Measurements from ENCODE around the gene KSR2. TPM values are rescaled to one million over a fixed set of nuclear protein-coding genes. Genes with fewer than 3 reads are reported as not detected.

Gene KSR2
- total and polyA plus RNA-seq, 2 donors (not counting 3 experiments of a cell fraction or from before 2014, with no cell fraction given) = 2.1 to 5.2 TPM

DNA sequence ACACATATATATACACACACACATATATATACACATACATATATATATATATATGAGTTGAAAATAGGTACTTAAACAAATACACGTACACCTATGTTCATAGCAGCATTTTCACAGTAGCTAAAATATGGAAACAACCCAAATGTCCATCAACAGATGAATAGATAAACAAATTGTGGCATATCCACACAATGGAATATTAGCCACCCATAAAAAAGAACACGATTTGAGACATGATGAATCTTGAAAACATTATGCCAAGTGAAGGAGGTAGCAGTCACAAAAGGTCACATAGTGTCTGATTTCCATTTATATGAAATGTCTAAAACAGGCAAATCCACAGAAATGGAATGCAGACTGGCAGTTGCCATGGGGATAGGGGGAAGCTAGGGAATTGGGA lies 276.3 kb downstream of the KSR2 start:
- FAIRE-seq = no peak
- CTCF ChIA-PET = no interaction called here
- dilution Hi-C loops (cut with MboI; ENCODE audit: extremely low pct_ligation_motif_present, low sequenced_read_pairs) = no loop called here

DNA sequence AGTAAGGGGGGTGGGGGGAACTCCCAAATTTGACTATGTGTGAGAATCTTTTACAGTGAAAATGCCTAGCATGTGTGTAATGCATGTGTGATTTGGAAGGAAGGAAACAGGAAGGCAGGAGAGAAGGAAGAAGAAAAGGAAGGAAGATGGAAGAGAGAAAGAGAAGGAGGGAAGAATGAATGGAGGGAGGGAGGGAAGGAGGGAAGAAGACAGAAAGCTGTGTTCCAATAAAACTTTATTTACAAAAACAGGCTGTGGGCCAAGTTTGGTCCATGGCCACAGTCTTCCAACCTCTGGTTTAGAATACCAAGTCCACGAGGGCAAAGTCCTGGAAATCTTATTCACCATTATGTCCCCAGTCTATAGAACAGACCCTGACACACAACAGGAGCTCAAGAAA lies 278.9 kb downstream of the KSR2 start:
- no peaks in the 10 kb centered on the region for H3K79me2 ChIP-seq (ENCODE audit: control insufficient read depth, insufficient read depth, low read length)
- H3K27me3 ChIP-seq (ENCODE audit: control insufficient read depth in 2 of 2, insufficient read depth in 2 of 2, low read length in 2 of 2) = no peaks in the 10 kb centered on the region
- H3K36me3 ChIP-seq (ENCODE audit: control insufficient read depth in 2 of 2, extremely low read depth in 1 of 2, insufficient read depth in 2 of 2, low read length in 2 of 2) = no peaks in the 10 kb centered on the region
- H3K4me2 ChIP-seq (ENCODE audit: insufficient read depth, low read length) = no peak overlapping the region
- H3K27ac ChIP-seq (ENCODE audit: insufficient read depth, low read depth, low read length) = no peak overlapping the region
- dilution Hi-C loops (cut with MboI; ENCODE audit: extremely low pct_ligation_motif_present, low sequenced_read_pairs) (no loop called here), intact Hi-C loops (cut with micrococcal nuclease) (loop anchor here (5.0 to 10.0 kb wide), 2 partner anchors 203 to 685 kb away; partner anchors contain the start of genes SUDS3 and TAOK3)
- no peaks in the 10 kb centered on the region for H4K20me1 ChIP-seq (replicated peaks; ENCODE audit: control insufficient read depth, extremely low read depth, insufficient read depth, low read length)
- ChIA-PET CTCF (interaction anchor here (1.2 to 1.3 kb wide), 2 partner anchors 19 to 168 kb away, joined by 3 to 4 read pairs; no protein-coding TSS in a partner anchor), POLR2A (no interaction called here)
- H2AFZ ChIP-seq (ENCODE audit: low read depth, low read length) = no peak overlapping the region
- H3K9me1 ChIP-seq (replicated peaks; ENCODE audit: control insufficient read depth, extremely low read depth, insufficient read depth, low read length) = no peaks in the 10 kb centered on the region
- H3K4me3 ChIP-seq (replicated peaks in 1 of 3; ENCODE audit: insufficient read depth in 1 of 3, low read depth in 1 of 3, low read length in 3 of 3) = no peak overlapping the region
- no TSS peak for BruUV-seq (replicated peaks)
- no peak for FAIRE-seq
- no peak for TF ChIP-seq JUN (IDR thresholded peaks at IDR 0.05; ENCODE audit: borderline replicate concordance, insufficient read depth, insufficient read length, low read depth)
- TF ChIP-seq, protein P1, sequence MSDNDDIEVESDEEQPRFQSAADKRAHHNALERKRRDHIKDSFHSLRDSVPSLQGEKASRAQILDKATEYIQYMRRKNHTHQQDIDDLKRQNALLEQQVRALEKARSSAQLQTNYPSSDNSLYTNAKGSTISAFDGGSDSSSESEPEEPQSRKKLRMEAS (IDR thresholded peaks at IDR 0.05; ENCODE audit: insufficient read depth, insufficient read length) = no peak
- TF ChIP-seq MYC (IDR thresholded peaks at IDR 0.05; ENCODE audit: low read depth, low read length) = no peak
- TF ChIP-seq GATA2 (IDR thresholded peaks at IDR 0.05; ENCODE audit: insufficient read depth, insufficient read length, low read depth, low read length) = no peak
- no peak for TF ChIP-seq POLR2A (IDR thresholded peaks at IDR 0.05; ENCODE audit: low read depth, low read length)
- TF ChIP-seq FOS (IDR thresholded peaks at IDR 0.05; ENCODE audit: borderline replicate concordance, insufficient read depth, low read length) = no peak
- no peak for TF ChIP-seq POLR2AphosphoS5 (IDR thresholded peaks at IDR 0.05; ENCODE audit: insufficient read depth, low read depth, low read length)
- TF ChIP-seq EZH2 (IDR thresholded peaks at IDR 0.05; ENCODE audit: borderline replicate concordance, low read depth, low read length, severe bottlenecking) = no peak
- TF ChIP-seq, protein P2, sequence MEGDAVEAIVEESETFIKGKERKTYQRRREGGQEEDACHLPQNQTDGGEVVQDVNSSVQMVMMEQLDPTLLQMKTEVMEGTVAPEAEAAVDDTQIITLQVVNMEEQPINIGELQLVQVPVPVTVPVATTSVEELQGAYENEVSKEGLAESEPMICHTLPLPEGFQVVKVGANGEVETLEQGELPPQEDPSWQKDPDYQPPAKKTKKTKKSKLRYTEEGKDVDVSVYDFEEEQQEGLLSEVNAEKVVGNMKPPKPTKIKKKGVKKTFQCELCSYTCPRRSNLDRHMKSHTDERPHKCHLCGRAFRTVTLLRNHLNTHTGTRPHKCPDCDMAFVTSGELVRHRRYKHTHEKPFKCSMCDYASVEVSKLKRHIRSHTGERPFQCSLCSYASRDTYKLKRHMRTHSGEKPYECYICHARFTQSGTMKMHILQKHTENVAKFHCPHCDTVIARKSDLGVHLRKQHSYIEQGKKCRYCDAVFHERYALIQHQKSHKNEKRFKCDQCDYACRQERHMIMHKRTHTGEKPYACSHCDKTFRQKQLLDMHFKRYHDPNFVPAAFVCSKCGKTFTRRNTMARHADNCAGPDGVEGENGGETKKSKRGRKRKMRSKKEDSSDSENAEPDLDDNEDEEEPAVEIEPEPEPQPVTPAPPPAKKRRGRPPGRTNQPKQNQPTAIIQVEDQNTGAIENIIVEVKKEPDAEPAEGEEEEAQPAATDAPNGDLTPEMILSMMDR (IDR thresholded peaks at IDR 0.05; ENCODE audit: extremely low read depth in 1 of 2, insufficient read depth in 1 of 2, low read depth in 1 of 2, low read length in 2 of 2) = no peak
- no peaks in the 10 kb centered on the region for H3K9me3 ChIP-seq (replicated peaks; ENCODE audit: control insufficient read depth, insufficient read depth, low read length)
- peaks cover 29% of the 10 kb centered on the region for H3K4me1 ChIP-seq (ENCODE audit: control insufficient read depth, extremely low read depth, insufficient read depth, low read length)
- DNase-seq (ENCODE audit: low read depth, low spot score) = no peak
- no peak overlapping the region for H3K9ac ChIP-seq (replicated peaks; ENCODE audit: extremely low read depth, insufficient read depth, low read length)

More for the DNA sequence above, 276.3 kb downstream of the KSR2 start:
- Histone ChIP-seq H3K27me3 (ENCODE audit: control insufficient read depth in 2 of 2, insufficient read depth in 2 of 2, low read length in 2 of 2) (no peaks in the 10 kb centered on the region), H3K9me3 (replicated peaks; ENCODE audit: control insufficient read depth, insufficient read depth, low read length) (no peaks in the 10 kb centered on the region), H3K4me1 (ENCODE audit: control insufficient read depth, extremely low read depth, insufficient read depth, low read length) (peaks cover 4% of the 10 kb centered on the region), H3K4me2 (ENCODE audit: insufficient read depth, low read length) (no peak overlapping the region), H3K36me3 (ENCODE audit: control insufficient read depth in 2 of 2, extremely low read depth in 1 of 2, insufficient read depth in 2 of 2, low read length in 2 of 2) (no peaks in the 10 kb centered on the region), H3K4me3 (replicated peaks in 1 of 3; ENCODE audit: insufficient read depth in 1 of 3, low read depth in 1 of 3, low read length in 3 of 3) (no peak overlapping the region), H2AFZ (ENCODE audit: low read depth, low read length) (no peak overlapping the region), H3K79me2 (ENCODE audit: control insufficient read depth, insufficient read depth, low read length) (no peaks in the 10 kb centered on the region), H4K20me1 (replicated peaks; ENCODE audit: control insufficient read depth, extremely low read depth, insufficient read depth, low read length) (no peaks in the 10 kb centered on the region), H3K9ac (replicated peaks; ENCODE audit: extremely low read depth, insufficient read depth, low read length) (no peak overlapping the region), H3K27ac (ENCODE audit: insufficient read depth, low read depth, low read length) (no peak overlapping the region), H3K9me1 (replicated peaks; ENCODE audit: control insufficient read depth, extremely low read depth, insufficient read depth, low read length) (no peaks in the 10 kb centered on the region)
- DNase-seq (ENCODE audit: low read depth, low spot score) = no peak
- BruUV-seq (replicated peaks) = no TSS peak
- TF ChIP-seq MYC (IDR thresholded peaks at IDR 0.05; ENCODE audit: low read depth, low read length) (no peak), FOS (IDR thresholded peaks at IDR 0.05; ENCODE audit: borderline replicate concordance, insufficient read depth, low read length) (no peak), POLR2AphosphoS5 (IDR thresholded peaks at IDR 0.05; ENCODE audit: insufficient read depth, low read depth, low read length) (no peak), POLR2A (IDR thresholded peaks at IDR 0.05; ENCODE audit: low read depth, low read length) (no peak), EZH2 (IDR thresholded peaks at IDR 0.05; ENCODE audit: borderline replicate concordance, low read depth, low read length, severe bottlenecking) (no peak)
- TF ChIP-seq, protein P2 (IDR thresholded peaks at IDR 0.05; ENCODE audit: extremely low read depth in 1 of 2, insufficient read depth in 1 of 2, low read depth in 1 of 2, low read length in 2 of 2) = no peak
- POLR2A ChIA-PET = no interaction called here
- intact Hi-C loops (cut with micrococcal nuclease) = no loop called here

Data from endothelial cell of umbilical vein (primary cell).